Small intestine (tissue), 16 donors: ENCODE data around the gene PRRT1. TPM values are rescaled to one million over a fixed set of nuclear protein-coding genes. Genes with fewer than 3 reads are reported as not detected.
A peak's percentile ranks its signal among the peaks of the same experiment; 100 is the strongest.

Source experiments
- DNase-seq, 2 donors: peaks; one replicate each; pipeline versions ENCODE4 v3.0.0 to v3.0.0-alpha.2; 2013
- FAIRE-seq: peaks from 2 replicates; lab custom pipeline; 2012; peaks lifted over from hg19 to GRCh38; lab: Jason Lieb, UNC
- H3K27ac ChIP-seq, 3 donors: one replicate each; pipeline ENCODE4 v1.5.1; 2013; ENCODE audit warnings: low read length in 2 of 3, mild to moderate bottlenecking in 2 of 3, control low read depth in 1 of 3, inconsistent platforms in 1 of 3, low read depth in 1 of 3, moderate library complexity in 1 of 3
- H3K27me3 ChIP-seq, 3 donors: one replicate each; pipeline ENCODE4 v1.6.1; 2013; ENCODE audit warnings: low read length in 3 of 3, inconsistent platforms in 1 of 3; ENCODE audit not compliant: control insufficient read depth in 3 of 3, insufficient read depth in 3 of 3
- H3K36me3 ChIP-seq, 3 donors: one replicate each; pipeline ENCODE4 v1.6.1; 2013; ENCODE audit warnings: low read length in 3 of 3, inconsistent platforms in 1 of 3, low read depth in 1 of 3, mild to moderate bottlenecking in 1 of 3, moderate library complexity in 1 of 3; ENCODE audit not compliant: control insufficient read depth in 3 of 3, insufficient read depth in 2 of 3
- H3K4me1 ChIP-seq, 3 donors: one replicate each; pipeline ENCODE4 v1.6.1; 2013; ENCODE audit warnings: low read length in 2 of 3, inconsistent platforms in 1 of 3, low read depth in 1 of 3, mild to moderate bottlenecking in 1 of 3, moderate library complexity in 1 of 3; ENCODE audit not compliant: control insufficient read depth in 3 of 3, insufficient read depth in 2 of 3
- H3K4me3 ChIP-seq, 3 donors: one replicate each; pipeline ENCODE4 v1.5.1; 2013; ENCODE audit warnings: low read length in 3 of 3, control low read depth in 1 of 3, inconsistent platforms in 1 of 3, low read depth in 1 of 3, mild to moderate bottlenecking in 1 of 3, moderate library complexity in 1 of 3
- H3K9me3 ChIP-seq, 2 donors: one replicate each; pipeline ENCODE4 v1.6.1; 2013; ENCODE audit warnings: low read depth in 1 of 2, low read length in 1 of 2; ENCODE audit not compliant: control insufficient read depth in 2 of 2, insufficient read depth in 1 of 2
- WGBS, 3 donors: extraction: QIAGEN DNeasy Blood & Tissue Kit; methylation state at CpG; one replicate each; pipeline ENCODE4 v1.1.7; 2013; 5-methylcytosine and 5-hydroxymethylcytosine counted together
- long read RNA-seq, 10 donors: transcript quantifications; one replicate each; lab custom pipeline, GENCODE V29; 2026
- polyA plus RNA-seq, 4 donors: library from polyadenylated mRNA; stranded (reverse) in 3 of 4; unstranded in 1 of 4; fragments of 200-250 nt in 3 of 4; fragments of 120-200 nt in 1 of 4; gene quantifications; one replicate each; pipeline versions ENCODE4 v1.2.1 to v1.2.3, GENCODE V29; 2013
- donor health status: healthy with polysubstance abuse.
- donor health status: control.
- donor health status: control.
- donor health status: Bipolar disorder and iron deficiency.
- donor health status: healthy.

Gene PRRT1
- polyA plus RNA-seq = 1 to 10 TPM in 3 of 4 donors, not detected in 1; 1.4 to 4.7 (median 4.6) TPM
- long read RNA-seq, donor 1, partial matches to known transcripts = 6 of 10 reads
- long read RNA-seq, donor 1, other reads (novel, unspliced or antisense) = 0 of 10 reads
- long read RNA-seq, donor 2, partial matches to known transcripts = 0 of 2 reads
- long read RNA-seq, donor 2, other reads (novel, unspliced or antisense) = 0 of 2 reads
- long read RNA-seq, donor 3, partial matches to known transcripts = 30 of 30 reads
- long read RNA-seq, donor 3, other reads (novel, unspliced or antisense) = 0 of 30 reads
- long read RNA-seq, donor 4 = 0 reads
- long read RNA-seq, donor 5 = 0 reads
- long read RNA-seq, donor 6 = 0 reads
- long read RNA-seq, donor 7, partial matches to known transcripts = 22 of 22 reads
- long read RNA-seq, donor 7, other reads (novel, unspliced or antisense) = 0 of 22 reads
- long read RNA-seq, donor 8 = 0 reads
- long read RNA-seq, donor 9 = 0 reads
- long read RNA-seq, donor 10, partial matches to known transcripts = 0 of 1 reads
- long read RNA-seq, donor 10, other reads (novel, unspliced or antisense) = 0 of 1 reads

- H3K4me1 ChIP-seq = peaks cover 0 to 44% (median 4%) of the 10 kb centered on the region in 3 donors
- 31 to 53% (median 53%) methylated on average over 13 to 15 of the region's 24 CpGs for WGBS, 3 donors
These were observed at the start of gene PRRT1 for GRCh38 chr6:32151863-32152768. TSS of gene PRRT1 (minus strand) at chr6:32151939. CDS start at chr6:32151827, 112 bp downstream.

GRCh38 chr6:32200711-32201475 is 49.2 kb upstream of the PRRT1 start:
- Histone ChIP-seq H3K27me3 (no peaks in the 10 kb centered on the region), H3K4me1 (peaks cover 0 to 11% (median 0%) of the 10 kb centered on the region in 3 donors), H3K9me3 (no peaks in the 10 kb centered on the region), H3K4me3 (no peak overlapping the region), H3K36me3 (no peaks in the 10 kb centered on the region), H3K27ac (no peak overlapping the region)
- FAIRE-seq = no peak
- DNase-seq = no peak
- WGBS, 3 donors = 82 to 91% (median 89%) methylated on average over 11 to 13 of the region's 13 CpGs

More at GRCh38 chr6:32151863-32152768, at the start of gene PRRT1:
- H3K9me3 ChIP-seq = no peaks in the 10 kb centered on the region
- peaks cover 0 to 16% (median 2%) of the 10 kb centered on the region in 3 donors for H3K27me3 ChIP-seq
- DNase-seq = peak in 1 of 2 donors; percentile 75
- H3K36me3 ChIP-seq = peaks cover 0 to 23% (median 0%) of the 10 kb centered on the region in 3 donors
- H3K27ac ChIP-seq = peak within 1 kb of the TSS in 2 of 3 donors; percentile 91 to 96
- peak within 1 kb of the TSS in 2 of 3 donors; percentile 3 to 95 for H3K4me3 ChIP-seq
- no peak for FAIRE-seq

- Histone ChIP-seq H3K4me1 (peaks cover 0 to 19% (median 0%) of the 10 kb centered on the region in 3 donors), H3K9me3 (no peaks in the 10 kb centered on the region), H3K36me3 (no peaks in the 10 kb centered on the region), H3K4me3 (no peak overlapping the region), H3K27ac (no peak overlapping the region), H3K27me3 (no peaks in the 10 kb centered on the region)
- WGBS, 3 donors = 82 to 85% (median 83%) methylated on average over 17 of the region's 17 CpGs
- FAIRE-seq (no peak), DNase-seq (no peak)
These were observed 47.1 kb upstream of the PRRT1 start for GRCh38 chr6:32198866-32199265.

- Histone ChIP-seq H3K27ac (no peak overlapping the region), H3K4me3 (no peak overlapping the region), H3K27me3 (no peaks in the 10 kb centered on the region), H3K9me3 (no peaks in the 10 kb centered on the region), H3K4me1 (peaks cover 0 to 19% (median 0%) of the 10 kb centered on the region in 3 donors), H3K36me3 (no peaks in the 10 kb centered on the region)
- 43 to 81% (median 52%) methylated on average over 3 of the region's 3 CpGs for WGBS, 3 donors
- FAIRE-seq (no peak), DNase-seq (no peak)
These were observed 46.6 kb upstream of the PRRT1 start for GRCh38 chr6:32198345-32198696.

GRCh38 chr6:32196682-32197616 is 45.2 kb upstream of the PRRT1 start:
- H3K9me3 ChIP-seq = no peaks in the 10 kb centered on the region
- DNase-seq (peak in 1 of 2 donors; percentile 30), FAIRE-seq (no peak)
- H3K36me3 ChIP-seq = no peaks in the 10 kb centered on the region
- H3K4me3 ChIP-seq = peak overlapping the region in 2 of 3 donors; percentile 72 to 81
- no peaks in the 10 kb centered on the region for H3K27me3 ChIP-seq
- WGBS, 3 donors = 33 to 37% (median 34%) methylated on average over 26 to 28 of the region's 28 CpGs
- H3K4me1 ChIP-seq = peaks cover 0 to 31% (median 2%) of the 10 kb centered on the region in 3 donors
- peak overlapping the region; percentile 98 to 99 (median 98) for H3K27ac ChIP-seq

- FAIRE-seq (no peak), DNase-seq (peak; percentile 73 to 94)
- H3K36me3 ChIP-seq = no peaks in the 10 kb centered on the region
- WGBS, 3 donors = 0% methylated on average over 55 to 58 of the region's 58 CpGs
- H3K27ac ChIP-seq = peak overlapping the region; percentile 98 to 99 (median 98)
- peaks cover 2 to 40% (median 2%) of the 10 kb centered on the region in 3 donors for H3K4me1 ChIP-seq
- H3K9me3 ChIP-seq = no peaks in the 10 kb centered on the region
- H3K4me3 ChIP-seq = peak overlapping the region; percentile 61 to 81 (median 72)
- no peaks in the 10 kb centered on the region for H3K27me3 ChIP-seq
These were observed 44.4 kb upstream of the PRRT1 start for GRCh38 chr6:32195902-32196681.

GRCh38 chr6:32195652-32195901 is 43.8 kb upstream of the PRRT1 start:
- H3K27me3 ChIP-seq = no peaks in the 10 kb centered on the region
- peak overlapping the region in 1 of 3 donors; percentile 72 for H3K4me3 ChIP-seq
- 0 to 1% (median 1%) methylated on average over 25 of the region's 25 CpGs for WGBS, 3 donors
- H3K36me3 ChIP-seq = no peaks in the 10 kb centered on the region
- peak; percentile 100 for DNase-seq
- H3K27ac ChIP-seq = peak overlapping the region in 2 of 3 donors; percentile 98
- no peak for FAIRE-seq
- no peaks in the 10 kb centered on the region for H3K9me3 ChIP-seq
- peaks cover 6 to 44% (median 6%) of the 10 kb centered on the region in 3 donors for H3K4me1 ChIP-seq
